ENCODE data around the gene PLCB1. TPM values are rescaled to one million over a fixed set of nuclear protein-coding genes. Genes with fewer than 3 reads are reported as not detected.

Gene PLCB1
- total RNA-seq, 1 experiment from 2014 or later: 6.8 TPM

DNA sequence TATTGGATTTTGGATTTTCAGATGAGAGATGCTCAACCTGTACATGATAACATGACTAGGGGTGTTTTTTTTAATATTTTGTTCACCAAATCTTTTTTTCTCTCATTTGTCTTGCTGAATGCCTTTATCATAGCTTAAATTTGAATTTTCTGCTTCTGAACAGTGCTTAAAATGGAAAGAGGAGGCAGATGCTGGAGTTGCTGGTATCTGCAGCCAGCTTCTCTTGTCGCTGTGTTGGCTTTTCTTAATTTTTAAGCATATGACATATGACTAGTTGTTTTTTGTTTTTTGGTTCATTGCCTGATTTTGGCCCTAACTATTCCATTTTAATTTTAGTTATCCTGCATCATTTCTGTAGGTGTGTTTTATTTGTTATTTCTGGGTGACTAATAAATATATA is 196.1 kb downstream of the PLCB1 start:
- Histone ChIP-seq H3K9me3 (ENCODE audit: low read depth, low read length, poor library complexity, severe bottlenecking) (no peaks in the 10 kb centered on the region), H3K27ac (ENCODE audit: low read depth, low read length, poor library complexity, severe bottlenecking) (no peak overlapping the region), H3K36me3 (ENCODE audit: insufficient read depth, low read length, poor library complexity, severe bottlenecking) (no peaks in the 10 kb centered on the region), H3K27me3 (replicated peaks; ENCODE audit: insufficient read depth, low read depth, low read length, poor library complexity) (no peaks in the 10 kb centered on the region), H3K4me1 (ENCODE audit: insufficient read depth, low read length, poor library complexity, severe bottlenecking) (peaks cover 15% of the 10 kb centered on the region), H3K4me3 (ENCODE audit: low read depth, low read length, poor library complexity, severe bottlenecking) (no peak overlapping the region)
- intact Hi-C loops (cut with micrococcal nuclease; ENCODE audit: unreplicated experiment): no loop called here
- ChIA-PET CTCF (no interaction called here), POLR2A (ENCODE audit: low non-redundant PET) (no interaction called here)
- no peak for DNase-seq (ENCODE audit: low spot score)
- BruUV-seq (replicated peaks): no TSS peak
- no peak for TF ChIP-seq EZH2 (IDR thresholded peaks at IDR 0.05; ENCODE audit: borderline replicate concordance, low read depth, low read length, poor library complexity, severe bottlenecking)
- TF ChIP-seq CTCF (conservative IDR thresholded peaks at IDR 0.05; ENCODE audit: low read depth, low read length): no peak

- TF ChIP-seq CTCF (conservative IDR thresholded peaks at IDR 0.05; ENCODE audit: low read depth, low read length): no peak
- no peak for TF ChIP-seq EZH2 (IDR thresholded peaks at IDR 0.05; ENCODE audit: borderline replicate concordance, low read depth, low read length, poor library complexity, severe bottlenecking)
- ChIA-PET POLR2A (ENCODE audit: low non-redundant PET) (no interaction called here), CTCF (no interaction called here)
- H3K27me3 ChIP-seq (replicated peaks; ENCODE audit: insufficient read depth, low read depth, low read length, poor library complexity): no peaks in the 10 kb centered on the region
- H3K4me1 ChIP-seq (ENCODE audit: insufficient read depth, low read length, poor library complexity, severe bottlenecking): peaks cover 15% of the 10 kb centered on the region
- no peak overlapping the region for H3K4me3 ChIP-seq (ENCODE audit: low read depth, low read length, poor library complexity, severe bottlenecking)
- intact Hi-C loops (cut with micrococcal nuclease; ENCODE audit: unreplicated experiment): no loop called here
- H3K27ac ChIP-seq (ENCODE audit: low read depth, low read length, poor library complexity, severe bottlenecking): no peak overlapping the region
- H3K36me3 ChIP-seq (ENCODE audit: insufficient read depth, low read length, poor library complexity, severe bottlenecking): no peaks in the 10 kb centered on the region
- no peaks in the 10 kb centered on the region for H3K9me3 ChIP-seq (ENCODE audit: low read depth, low read length, poor library complexity, severe bottlenecking)
- BruUV-seq (replicated peaks): no TSS peak
- DNase-seq (ENCODE audit: low spot score): no peak
Observed at GRCh38 chr20:8330319-8330784, 198.3 kb downstream of the PLCB1 start.

- CTCF ChIA-PET: no interaction called here
- POLR2A ChIA-PET (ENCODE audit: low non-redundant PET): no interaction called here
- BruUV-seq (replicated peaks): no TSS peak
- H3K36me3 ChIP-seq (ENCODE audit: insufficient read depth, low read length, poor library complexity, severe bottlenecking): no peaks in the 10 kb centered on the region
- DNase-seq (ENCODE audit: low spot score): no peak
- no peak overlapping the region for H3K4me3 ChIP-seq (ENCODE audit: low read depth, low read length, poor library complexity, severe bottlenecking)
- H3K4me1 ChIP-seq (ENCODE audit: insufficient read depth, low read length, poor library complexity, severe bottlenecking): peaks cover 15% of the 10 kb centered on the region
- no peaks in the 10 kb centered on the region for H3K9me3 ChIP-seq (ENCODE audit: low read depth, low read length, poor library complexity, severe bottlenecking)
- no peak overlapping the region for H3K27ac ChIP-seq (ENCODE audit: low read depth, low read length, poor library complexity, severe bottlenecking)
- H3K27me3 ChIP-seq (replicated peaks; ENCODE audit: insufficient read depth, low read depth, low read length, poor library complexity): no peaks in the 10 kb centered on the region
- no peak for TF ChIP-seq EZH2 (IDR thresholded peaks at IDR 0.05; ENCODE audit: borderline replicate concordance, low read depth, low read length, poor library complexity, severe bottlenecking)
- no peak for TF ChIP-seq CTCF (conservative IDR thresholded peaks at IDR 0.05; ENCODE audit: low read depth, low read length)
- intact Hi-C loops (cut with micrococcal nuclease; ENCODE audit: unreplicated experiment): no loop called here
Observed at GRCh38 chr20:8330785-8331695, 199.0 kb downstream of the PLCB1 start.
